ENCODE data around the gene CLEC4G.

Gene CLEC4G

GRCh38 chr19:7697721-7698287 lies 34.1 kb downstream of the CLEC4G start:
- no peak for DNase-seq (ENCODE audit: low spot score)

GRCh38 chr19:7694499-7694898 lies 37.4 kb downstream of the CLEC4G start:
- DNase-seq (ENCODE audit: low spot score) = no peak

- no peak for DNase-seq (ENCODE audit: low spot score)
Measured at GRCh38 chr19:7692417-7693088, 39.4 kb downstream of the CLEC4G start.

GRCh38 chr19:7691497-7691896 lies 40.4 kb downstream of the CLEC4G start:
- no peak for DNase-seq (ENCODE audit: low spot score)

- DNase-seq (ENCODE audit: low spot score) = no peak
Measured at GRCh38 chr19:7690779-7691258, 41.1 kb downstream of the CLEC4G start.

GRCh38 chr19:7689165-7689564 lies 42.7 kb downstream of the CLEC4G start:
- DNase-seq (ENCODE audit: low spot score) = no peak

GRCh38 chr19:7687177-7687576 lies 44.7 kb downstream of the CLEC4G start:
- no peak for DNase-seq (ENCODE audit: low spot score)

- DNase-seq (ENCODE audit: low spot score) = no peak
Measured at GRCh38 chr19:7685546-7686445, 46.1 kb downstream of the CLEC4G start.

GRCh38 chr19:7682175-7682855 lies 49.6 kb downstream of the CLEC4G start:
- DNase-seq (ENCODE audit: low spot score) = no peak

- peak; percentile 76 for DNase-seq (ENCODE audit: low spot score)
Measured at GRCh38 chr19:7681340-7682174, 50.4 kb downstream of the CLEC4G start.

- DNase-seq (ENCODE audit: low spot score) = peak; percentile 90
Measured at GRCh38 chr19:7680606-7681339, 51.1 kb downstream of the CLEC4G start, which contains the start of gene TRAPPC5. Gene TRAPPC5, plus strand, starts transcription at chr19:7680833. Its CDS starts 1,421 bp downstream, at chr19:7682254.

GRCh38 chr19:7679771-7680605 lies 51.9 kb downstream of the CLEC4G start:
- no peak for DNase-seq (ENCODE audit: low spot score)

- DNase-seq (ENCODE audit: low spot score) = peak; percentile 87
Measured at GRCh38 chr19:7678971-7679751, 52.7 kb downstream of the CLEC4G start.
